LoVo (cell line): ENCODE results near the gene ELMO1.

Experiments used
- DNase-seq: peaks from one replicate; pipeline ENCODE4 v3.0.0-alpha.2; 2016; ENCODE audit warnings: low spot score

Gene ELMO1

DNA sequence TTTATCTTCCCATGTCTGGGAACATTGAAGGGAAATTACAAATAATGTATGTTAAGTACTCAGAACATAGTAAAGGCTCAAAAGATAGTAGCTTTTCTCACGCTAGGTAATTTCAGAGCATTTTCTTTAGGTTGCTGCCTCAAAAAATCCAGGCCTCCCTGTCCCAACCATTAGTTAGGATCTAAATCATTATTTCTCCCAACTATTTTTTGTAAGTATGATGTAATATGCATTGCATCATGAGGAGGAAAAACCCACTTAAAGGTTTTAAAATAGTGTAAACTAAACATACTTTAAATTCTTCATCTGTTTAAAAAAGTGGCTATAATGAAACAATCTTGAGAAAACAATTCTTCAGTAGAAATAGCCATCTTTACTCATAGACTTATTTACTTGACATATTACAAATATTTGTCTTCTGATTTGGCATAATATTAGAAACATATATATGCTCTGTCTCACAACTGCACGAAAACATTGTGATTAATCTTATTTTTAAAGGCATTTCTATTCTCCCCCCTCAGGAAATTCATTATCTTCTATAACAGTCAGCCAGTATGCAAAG lies 329.3 kb downstream of the ELMO1 start:
- no peak for DNase-seq

DNA sequence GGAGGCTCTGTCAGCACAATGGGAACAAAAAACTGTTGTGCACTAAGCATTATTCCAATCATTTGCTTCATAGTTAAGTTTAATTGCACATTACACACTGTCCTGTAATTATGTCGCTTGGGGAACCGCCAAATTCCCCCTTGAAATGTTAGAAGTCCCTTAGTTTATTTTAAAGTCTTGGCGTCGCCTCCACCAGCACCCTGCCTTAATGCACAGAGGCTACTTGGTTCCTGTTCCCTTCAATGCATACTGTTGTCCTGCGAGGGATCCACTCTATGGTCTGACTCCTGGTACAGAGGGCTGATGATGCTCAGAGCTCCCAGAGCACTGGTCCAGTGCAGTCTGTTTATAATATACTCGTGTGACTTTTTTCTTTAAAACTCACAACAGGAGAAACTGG lies 330.7 kb downstream of the ELMO1 start:
- DNase-seq: no peak

DNA sequence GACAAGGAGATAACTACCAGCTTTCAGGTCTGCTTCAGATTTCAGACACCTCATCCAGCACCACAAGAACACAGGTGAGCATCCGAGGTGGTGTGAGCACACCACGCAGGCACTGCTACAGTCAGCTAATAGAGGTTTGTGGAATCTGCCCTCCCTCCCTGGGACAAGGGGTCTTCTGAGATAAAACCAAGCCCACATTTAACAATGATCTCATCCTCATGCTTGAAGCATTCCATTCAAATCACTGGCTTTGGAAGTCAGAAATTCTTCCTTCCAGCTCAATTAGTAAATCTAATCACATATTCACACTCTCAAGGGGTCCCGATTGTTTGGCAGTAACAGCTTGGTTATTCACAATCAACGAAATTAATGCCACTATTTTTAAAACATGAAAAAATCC lies 331.4 kb downstream of the ELMO1 start:
- no peak for DNase-seq

DNA sequence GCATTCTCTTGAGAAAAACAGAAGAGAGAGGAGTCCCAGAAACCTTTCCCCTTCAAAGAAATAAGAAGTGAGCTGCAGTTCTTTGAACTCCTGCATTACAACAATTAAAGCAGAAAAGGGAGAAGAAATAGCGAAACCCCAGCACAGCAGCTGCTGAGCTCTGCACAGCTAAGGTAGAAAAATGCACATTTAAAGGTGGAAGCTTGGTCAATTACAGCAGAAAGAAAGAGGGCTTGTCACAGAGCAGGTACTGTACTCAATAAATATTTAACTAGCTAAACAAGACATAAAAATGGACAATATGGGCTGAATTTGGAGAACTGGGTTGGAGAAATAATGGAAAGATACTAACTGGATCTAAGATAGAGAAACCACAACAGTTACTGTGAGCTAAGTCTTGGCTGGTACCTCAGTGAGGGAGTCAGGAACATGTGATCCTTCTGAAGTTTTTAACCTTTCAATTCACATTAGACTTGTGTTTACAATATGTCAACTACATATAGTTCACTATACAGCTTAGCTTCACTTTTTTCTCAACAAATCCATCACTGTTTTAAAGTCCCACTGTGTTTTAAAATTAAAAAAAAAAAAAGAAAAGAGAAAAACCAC lies 332.5 kb downstream of the ELMO1 start:
- no peak for DNase-seq

DNA sequence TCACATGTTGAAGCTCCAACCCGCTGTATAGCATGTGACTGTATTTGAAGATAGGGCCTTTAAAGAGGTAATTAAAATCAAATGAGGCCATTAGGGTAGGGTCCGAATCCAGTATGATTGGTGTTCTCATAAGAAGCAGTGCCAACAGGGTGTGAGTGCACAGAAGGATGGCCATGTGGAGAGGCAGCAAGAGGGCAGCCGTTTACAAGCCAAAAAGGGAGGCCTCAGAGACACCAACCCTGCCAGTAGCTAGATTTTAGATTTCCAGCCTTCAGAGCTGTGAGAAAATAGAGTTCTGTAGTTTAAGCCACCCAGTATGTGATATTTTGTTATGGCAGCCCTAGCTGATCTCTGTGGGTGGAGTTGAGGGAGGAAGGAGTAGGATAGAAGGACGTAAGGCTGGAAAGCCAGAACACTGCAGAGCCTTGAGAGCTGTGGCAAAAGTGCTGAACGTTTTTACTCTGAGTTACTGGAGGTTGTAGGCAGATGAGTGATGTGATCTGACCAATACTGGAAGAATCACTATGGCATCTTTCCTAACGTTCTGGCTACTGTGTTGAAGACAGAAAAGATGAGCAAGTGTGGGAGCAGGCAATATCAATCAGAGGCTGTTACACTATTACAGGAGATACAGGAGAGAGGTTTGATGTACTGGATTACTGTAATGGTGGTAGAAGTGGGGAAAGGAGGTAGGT lies 334.9 kb downstream of the ELMO1 start:
- DNase-seq: no peak

DNA sequence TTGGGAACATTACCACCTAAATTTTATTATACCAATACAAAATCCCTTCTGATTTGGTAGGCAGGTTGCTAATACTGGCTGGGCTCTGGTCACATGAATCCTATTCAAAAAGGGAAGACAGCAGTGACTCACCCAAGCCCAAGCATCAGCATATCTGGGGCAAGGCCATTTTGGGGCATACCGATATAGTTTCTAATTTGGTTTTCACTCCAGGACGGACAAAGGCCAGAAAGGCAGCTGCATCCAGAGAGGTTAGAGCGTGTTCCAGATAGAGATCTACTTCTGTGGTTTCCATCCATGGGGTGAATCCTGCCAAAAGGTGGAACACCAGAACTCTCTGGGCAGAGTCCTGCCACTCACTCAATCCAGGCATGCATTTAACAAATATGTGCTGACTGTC lies 335.8 kb downstream of the ELMO1 start:
- DNase-seq: no peak

DNA sequence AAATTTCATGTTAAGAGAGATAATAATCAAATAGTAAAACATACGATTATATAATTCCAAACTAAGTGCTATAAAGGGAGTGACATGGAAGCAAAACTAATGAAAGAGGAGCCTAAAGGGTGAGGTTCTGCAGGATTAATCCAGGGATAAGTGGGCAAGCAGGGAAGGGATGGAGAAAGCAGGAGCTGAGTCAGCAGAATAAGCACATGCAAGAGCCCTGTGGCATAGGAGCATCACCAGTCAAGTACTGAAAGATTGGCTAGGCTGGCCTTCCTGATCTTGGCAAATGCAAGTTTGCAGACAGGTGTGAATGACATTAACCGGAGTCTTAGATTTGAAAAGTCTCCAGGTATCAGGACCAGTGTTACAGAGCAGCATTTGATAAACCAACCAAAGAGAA lies 336.4 kb downstream of the ELMO1 start:
- no peak for DNase-seq

DNA sequence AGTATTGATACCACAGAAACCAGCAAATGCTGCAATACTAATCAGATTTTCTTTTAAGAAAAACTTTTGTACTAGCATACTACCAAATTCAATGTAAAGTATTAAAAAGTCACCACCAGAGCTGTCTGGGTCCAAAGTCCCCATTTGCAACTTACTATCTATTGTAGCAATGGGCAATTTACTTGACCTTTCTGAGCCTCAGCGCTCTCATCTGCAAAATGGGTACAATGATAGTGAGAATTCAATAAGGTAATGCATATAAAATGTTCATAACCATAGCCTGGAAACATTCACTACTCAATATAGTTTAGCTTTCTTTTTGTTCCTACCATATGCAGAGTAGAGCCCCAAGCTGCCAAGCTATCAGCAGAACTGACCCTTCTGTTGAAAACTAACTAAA lies 337.2 kb downstream of the ELMO1 start:
- DNase-seq: no peak

DNA sequence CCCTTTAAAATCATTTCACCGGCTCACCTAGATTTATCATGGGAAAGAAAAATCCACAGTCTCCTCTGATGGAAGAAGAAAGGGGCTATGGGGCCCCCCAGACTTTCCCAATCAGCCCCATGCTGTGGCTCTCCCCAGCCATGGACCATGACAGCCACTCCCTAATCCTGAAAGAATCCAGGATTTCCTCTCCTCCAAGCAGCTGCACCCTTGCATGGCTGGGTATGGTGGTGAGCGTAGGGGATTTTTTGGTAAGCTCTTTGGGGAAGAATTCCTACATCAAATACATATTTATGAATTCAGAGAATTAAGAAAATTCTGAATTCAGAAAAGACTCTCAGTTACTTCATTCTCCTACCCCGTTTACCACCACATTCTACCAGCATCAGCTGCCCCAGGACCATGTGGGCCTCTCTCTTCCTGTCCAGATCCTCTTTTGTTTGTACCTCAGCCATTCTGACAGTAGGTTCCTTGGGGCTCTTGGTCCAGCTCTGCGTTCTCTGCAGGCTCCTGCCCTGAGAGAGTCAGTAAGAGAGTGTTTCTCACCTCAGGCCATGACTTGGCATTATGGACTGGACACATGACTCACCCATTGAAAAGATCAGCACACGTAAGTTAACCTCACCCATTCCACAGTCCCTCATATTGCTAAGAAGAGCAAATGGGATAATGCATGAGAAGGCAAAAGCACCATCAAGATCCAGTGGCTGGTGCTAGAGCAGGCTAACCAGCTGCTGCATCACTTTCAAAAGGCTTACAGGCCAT lies 337.8 kb downstream of the ELMO1 start:
- DNase-seq: no peak

DNA sequence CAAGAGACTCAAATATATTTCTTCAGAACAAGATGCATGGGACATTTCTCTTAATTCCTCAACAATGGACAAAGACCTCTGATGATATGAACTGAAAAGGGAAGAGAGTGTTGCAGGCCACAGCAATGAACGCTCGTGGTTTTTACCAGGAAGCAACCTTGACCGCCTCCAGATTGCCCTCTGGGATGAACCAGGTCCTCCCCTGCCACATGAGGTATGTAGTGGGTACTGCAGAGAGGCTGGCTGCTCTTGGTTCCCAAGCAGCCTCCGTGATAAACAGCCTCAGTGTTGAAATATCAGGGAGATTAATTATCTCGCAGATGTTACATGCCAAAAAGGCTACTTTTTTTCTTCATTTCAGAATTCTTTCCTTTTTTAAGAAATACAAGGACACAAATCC lies 338.8 kb downstream of the ELMO1 start:
- DNase-seq: no peak

DNA sequence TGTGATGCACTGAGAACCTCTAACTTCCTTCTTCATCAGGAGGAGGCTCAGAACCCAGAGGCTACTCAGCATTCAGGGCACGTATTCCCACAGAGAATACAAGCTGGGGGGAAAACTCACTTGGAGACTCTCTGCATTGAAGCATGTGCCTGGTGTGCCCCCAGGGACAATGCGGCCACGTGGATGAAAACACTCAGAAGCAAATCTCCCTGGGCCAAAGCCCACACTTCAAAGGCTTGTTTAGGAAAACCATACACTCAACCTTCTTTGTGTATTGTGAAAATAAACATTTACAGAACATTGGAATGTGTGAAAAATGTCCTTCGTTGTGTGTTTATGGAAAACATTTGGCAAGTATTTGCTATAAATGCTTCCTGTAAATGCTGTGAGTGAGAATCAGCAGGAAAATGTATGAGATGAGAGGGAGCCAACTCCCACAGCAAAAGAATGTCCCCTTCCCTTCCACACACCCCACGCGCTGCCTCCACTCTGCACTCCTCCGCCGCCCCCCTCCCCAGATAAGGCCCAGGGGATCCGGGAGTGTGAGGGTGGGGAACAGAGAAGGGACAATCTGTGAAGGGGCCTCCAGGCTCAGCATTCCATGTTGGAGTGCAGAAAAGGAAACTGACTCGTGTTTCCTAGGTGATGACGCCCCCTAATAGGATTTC lies 339.5 kb downstream of the ELMO1 start:
- DNase-seq: no peak

DNA sequence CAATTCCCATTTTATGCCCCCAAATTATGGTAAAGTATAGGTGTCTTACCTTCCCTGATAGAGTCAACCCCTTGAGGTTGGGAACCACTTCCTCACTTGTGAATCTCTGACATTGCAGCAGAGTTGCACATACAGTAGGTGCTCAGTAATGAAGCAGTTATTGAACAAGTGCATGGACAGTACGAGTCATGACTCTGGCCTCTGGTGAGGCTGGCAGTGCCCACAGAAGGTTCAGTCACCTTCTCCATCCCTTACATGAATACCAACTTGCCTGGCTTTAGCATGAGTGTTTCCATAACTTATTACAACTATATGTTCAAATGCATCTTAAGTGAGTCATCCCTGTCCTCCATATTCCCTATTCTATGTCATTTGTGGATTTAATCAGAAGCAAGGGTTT lies 340.0 kb downstream of the ELMO1 start:
- DNase-seq: no peak

DNA sequence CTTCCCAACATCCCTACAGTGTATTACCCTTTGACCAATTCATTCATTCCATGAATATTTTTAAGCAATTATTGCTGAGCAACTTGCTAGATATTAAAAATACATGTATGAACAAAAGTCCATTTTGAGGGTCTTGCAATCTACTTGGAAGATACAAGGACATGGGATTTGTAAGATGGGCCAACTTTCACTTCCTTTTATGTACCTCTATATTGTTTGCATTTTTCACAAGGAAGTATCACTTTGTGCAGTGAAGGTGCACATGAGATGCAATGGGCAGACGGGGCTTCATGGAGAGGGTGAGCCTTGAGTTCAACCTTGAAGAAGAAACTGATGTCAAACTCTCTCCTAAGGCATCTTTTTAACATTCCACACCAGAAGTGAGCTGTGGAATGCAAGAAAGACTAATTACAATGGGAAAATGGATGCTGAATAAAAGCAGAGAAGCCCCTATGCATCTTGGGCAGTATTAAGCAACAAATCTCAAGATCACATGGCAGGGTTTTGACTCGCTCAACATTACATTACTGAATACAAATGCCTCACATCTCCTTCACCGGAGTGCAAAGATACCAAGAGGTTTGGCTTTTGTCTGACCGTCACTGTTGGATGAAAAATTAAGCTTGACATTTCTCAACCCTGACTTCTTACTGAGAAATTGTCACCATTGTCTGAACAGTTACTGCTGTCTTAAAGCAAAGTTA lies 341.5 kb downstream of the ELMO1 start:
- no peak for DNase-seq

DNA sequence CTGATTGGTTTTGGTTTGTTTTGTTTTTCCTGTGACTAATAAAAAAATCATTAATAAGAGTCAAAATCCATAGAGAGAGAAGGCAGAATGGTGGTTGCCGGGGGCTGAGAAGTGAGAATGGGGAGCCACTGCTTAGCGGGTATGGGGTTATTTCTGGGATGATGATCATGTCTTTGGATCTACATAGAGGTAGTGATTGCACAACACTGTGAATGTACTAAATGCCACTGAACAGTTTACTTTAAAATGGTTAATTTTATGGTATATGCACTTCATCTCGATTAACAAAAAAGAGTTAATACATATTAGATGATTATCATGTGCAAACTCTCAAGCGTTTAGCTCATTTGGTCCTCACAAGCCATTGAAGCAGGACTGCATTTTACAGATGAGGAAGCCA lies 342.9 kb downstream of the ELMO1 start:
- DNase-seq: no peak

DNA sequence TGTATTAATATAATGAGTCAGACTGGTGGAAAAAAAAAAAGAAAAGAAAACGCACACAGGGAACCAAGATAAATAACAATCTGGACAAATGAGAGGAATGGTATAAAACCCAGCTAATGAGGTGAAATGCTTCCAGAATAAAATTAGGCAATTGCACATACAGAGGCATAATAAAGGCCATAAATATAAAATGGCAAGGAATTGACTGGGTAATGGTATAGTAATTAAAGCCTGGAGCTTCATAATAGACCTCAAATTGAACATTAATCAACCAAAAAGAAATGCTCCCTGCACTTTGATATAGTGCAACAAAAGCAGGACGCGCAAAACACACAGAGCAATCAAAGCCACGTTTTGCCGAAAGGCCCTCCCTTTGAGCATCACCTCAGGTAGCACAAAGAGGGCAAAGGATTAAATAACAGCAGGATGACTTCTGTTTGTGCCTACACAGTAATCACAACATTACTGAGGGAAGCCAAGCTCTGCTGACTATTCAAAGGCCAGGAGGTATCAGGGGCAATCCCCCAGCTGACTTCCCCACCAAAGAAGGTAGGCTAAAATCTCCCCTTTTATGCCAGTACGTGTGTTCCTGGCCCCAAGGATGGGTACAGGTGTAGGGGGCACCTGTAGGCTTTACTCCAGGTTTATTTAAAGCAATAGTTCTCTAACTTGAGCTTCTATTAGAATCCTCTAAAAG lies 343.7 kb downstream of the ELMO1 start:
- no peak for DNase-seq

DNA sequence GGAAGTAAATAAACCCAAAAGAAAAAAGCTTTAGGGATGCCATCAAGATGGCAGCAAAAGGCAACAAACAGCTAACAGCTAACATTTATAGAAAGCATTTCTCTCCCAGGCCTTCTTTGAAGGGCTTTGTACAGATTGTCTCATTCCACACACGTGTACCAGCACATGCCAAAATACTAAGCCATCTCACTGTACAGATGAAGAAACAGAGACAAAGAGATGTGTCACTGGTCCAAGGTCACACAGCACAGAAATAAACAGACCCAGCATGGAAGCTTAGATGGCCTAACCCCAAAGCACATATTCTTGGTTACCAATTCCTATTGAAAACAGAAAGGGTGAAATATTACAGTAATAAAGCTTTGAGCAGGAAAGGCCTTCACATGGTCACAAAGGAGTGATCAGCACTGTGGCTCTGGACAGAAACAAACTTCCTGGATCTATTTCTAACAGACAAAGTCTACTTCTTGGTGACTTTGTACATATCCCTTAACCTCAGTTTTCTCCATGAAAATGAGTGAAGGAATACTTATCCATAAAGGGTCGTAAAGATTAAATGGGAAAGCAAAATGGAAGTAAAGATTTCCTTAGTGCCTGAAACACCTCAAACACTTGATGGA lies 346.0 kb downstream of the ELMO1 start:
- no peak for DNase-seq

DNA sequence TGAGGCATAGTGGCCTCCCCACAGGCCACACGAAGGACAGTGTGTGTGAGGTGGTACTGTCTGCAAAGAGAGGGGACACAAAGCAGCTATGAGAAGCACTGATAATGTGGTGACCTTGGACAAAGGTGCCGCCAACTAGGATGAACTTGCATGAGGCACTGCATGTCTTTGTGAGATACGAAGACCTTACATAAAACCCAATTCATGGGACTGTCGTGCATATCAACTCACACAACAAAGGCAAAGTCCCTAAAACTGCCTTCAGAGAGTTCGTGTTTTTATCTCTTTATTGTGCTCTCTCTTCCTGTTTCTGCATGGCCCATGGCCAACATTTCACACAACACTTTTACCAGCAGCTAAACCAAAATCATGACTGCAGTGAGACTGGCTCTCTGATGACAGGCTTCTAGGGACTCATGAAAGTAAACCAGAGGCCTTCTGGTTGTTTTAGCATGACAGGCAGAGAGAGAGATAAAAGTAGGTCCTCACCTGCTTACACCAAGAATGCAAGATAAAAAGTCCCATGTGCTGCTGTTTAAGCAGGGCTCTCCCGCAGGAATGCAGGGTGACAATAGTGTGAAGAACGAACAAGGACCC lies 347.8 kb downstream of the ELMO1 start:
- no peak for DNase-seq

DNA sequence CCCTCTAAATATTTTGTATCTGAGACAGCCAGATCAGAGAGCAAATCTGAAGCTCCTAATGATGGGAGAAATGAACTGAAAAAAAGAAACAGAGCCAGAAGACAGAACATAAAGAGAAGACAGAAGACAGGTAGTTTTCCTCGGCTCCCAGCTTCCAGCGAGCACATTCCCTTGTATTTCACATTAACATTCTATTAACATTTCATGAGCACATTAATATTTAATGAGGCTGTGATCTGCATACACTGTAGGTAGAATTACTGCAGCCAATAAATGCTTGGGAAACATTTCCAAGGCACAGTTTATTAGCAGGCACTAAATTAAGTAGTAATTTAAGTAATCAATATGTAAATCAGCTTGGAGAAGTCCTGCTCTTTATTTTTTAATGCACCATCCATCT lies 349.9 kb downstream of the ELMO1 start:
- no peak for DNase-seq

DNA sequence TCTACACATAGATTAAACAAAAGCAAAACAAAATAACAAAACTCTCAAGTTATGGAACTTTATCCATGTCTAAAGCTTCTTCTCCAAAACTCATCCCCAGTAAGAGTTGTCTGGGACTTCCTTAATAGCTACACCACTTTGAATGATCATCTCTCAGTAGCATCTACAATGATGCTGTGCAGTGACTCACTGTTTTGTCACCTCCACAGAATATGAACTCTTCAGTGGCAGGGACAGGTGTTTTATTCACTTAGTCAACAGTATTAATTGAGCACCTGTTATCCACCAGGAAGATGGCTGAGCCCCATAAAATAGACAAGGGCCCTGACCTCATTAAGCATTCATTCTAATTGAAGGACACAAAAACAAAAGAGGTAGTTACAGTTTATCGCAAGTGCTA lies 350.7 kb downstream of the ELMO1 start:
- no peak for DNase-seq

DNA sequence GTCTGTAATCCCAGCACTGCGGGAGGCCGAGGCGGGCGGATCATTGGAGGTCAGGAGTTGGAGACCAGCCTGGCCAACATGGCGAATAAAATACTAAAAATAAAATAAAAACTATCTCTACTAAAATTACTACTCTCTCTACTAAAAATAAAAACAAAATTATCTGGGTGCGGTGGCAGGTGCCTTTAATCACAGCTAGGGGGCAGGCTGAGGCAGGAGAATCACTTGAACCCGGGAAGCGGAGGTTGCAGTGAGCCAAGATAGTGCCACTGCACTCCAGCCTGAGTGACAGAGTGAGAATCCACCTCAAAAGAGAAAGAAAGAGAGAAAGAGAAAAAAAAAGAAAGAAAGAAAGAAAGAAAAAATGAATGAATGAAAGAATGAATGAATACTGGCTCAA lies 351.4 kb downstream of the ELMO1 start:
- no peak for DNase-seq

DNA sequence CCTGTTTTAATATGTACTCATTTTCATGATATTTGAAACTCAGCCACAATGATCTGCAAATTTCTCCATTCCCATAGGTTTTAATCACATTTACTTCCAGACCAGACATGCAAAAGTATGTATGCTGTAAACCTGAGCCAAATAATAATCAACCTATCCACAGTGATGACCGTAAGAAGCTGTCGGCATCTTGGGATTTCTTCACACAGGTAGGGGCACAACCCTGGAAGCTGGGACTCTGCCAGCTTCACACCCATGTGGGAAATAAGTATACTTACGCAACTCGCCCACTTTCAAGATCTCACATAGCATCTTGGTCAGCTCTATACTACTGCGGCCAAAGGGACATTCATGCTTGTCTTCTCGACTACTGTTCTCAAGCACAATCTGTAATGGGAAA lies 352.3 kb downstream of the ELMO1 start:
- no peak for DNase-seq
